KOPT-K1 (cell line): ENCODE measurements around the gene GAGE12J.
"Not testable (repeated sequence)": the region's sequence is repeated elsewhere in the genome, so short reads cannot be mapped to it uniquely, and the experiment has no call there.

Source experiments
- H3K27ac ChIP-seq: fragments of 200-600 bp; sonication (generic); 2 replicates; pipeline ENCODE4 v1.5.1; 2016; ENCODE audit warnings: antibody characterized with exemption, mild to moderate bottlenecking, low read depth, low read length; ENCODE audit not compliant: poor library complexity, severe bottlenecking
- H3K36me3 ChIP-seq: fragments of 200-600 bp; sonication (generic); 2 replicates; pipeline ENCODE4 v1.5.1; 2017; ENCODE audit warnings: antibody characterized with exemption, mild to moderate bottlenecking, low read length, moderate library complexity; ENCODE audit not compliant: insufficient read depth
- H3K9me3 ChIP-seq: fragments of 200-600 bp; sonication (generic); 2 replicates; pipeline ENCODE4 v1.5.1; 2017; ENCODE audit warnings: antibody characterized with exemption, low read length, mild to moderate bottlenecking; ENCODE audit not compliant: insufficient read depth, poor library complexity, severe bottlenecking

The GAGE12J gene, protein sequence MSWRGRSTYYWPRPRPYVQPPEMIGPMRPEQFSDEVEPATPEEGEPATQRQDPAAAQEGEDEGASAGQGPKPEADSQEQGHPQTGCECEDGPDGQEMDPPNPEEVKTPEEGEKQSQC

DNA sequence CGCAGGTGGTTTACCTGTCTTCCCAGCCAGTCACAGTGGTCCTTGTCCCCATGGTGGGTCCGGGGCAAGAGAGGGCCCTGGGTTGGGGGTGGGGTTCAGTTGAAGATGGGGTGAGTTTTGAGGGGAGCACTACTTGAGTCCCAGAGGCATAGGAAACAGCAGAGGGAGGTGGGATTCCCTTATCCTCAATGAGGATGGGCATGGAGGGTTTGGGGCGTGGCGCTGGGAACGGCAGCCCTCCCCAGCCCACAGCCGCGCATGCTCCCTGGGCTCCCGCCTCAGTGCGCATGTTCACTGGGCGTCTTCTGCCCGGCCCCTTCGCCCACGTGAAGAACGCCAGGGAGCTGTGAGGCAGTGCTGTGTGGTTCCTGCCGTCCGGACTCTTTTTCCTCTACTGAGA, at the start of gene GAGE12J:
GAGE12J (plus strand) TSS at position 301 of the 400 bp plus-strand sequence. CDS start 1,157 bp downstream, outside the sequence.
- not testable (repeated sequence) for H3K9me3 ChIP-seq, H3K27ac ChIP-seq, H3K36me3 ChIP-seq

DNA sequence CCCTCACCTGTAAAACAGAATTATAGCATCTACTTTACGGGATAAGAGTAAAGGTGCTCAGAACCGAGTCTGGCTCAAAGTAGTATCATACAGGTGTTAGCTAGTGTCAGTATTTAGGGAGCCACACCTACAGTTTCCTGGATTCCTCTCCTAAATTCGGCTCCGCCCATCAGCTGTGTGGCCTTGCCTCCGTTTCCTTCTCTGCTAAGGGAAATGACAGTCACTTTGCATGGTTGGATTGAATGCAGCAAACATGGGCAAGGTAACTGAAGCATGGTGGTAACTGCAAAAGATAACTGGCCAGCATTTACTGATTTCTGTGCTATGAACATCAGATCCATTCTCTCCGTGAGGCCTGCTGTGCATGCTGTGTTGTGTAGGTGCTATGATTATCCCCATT, 49.4 kb upstream of the GAGE12J start:
- Histone ChIP-seq H3K36me3 (no peaks in the 10 kb centered on the region), H3K9me3 (no peaks in the 10 kb centered on the region), H3K27ac (no peak overlapping the region)

DNA sequence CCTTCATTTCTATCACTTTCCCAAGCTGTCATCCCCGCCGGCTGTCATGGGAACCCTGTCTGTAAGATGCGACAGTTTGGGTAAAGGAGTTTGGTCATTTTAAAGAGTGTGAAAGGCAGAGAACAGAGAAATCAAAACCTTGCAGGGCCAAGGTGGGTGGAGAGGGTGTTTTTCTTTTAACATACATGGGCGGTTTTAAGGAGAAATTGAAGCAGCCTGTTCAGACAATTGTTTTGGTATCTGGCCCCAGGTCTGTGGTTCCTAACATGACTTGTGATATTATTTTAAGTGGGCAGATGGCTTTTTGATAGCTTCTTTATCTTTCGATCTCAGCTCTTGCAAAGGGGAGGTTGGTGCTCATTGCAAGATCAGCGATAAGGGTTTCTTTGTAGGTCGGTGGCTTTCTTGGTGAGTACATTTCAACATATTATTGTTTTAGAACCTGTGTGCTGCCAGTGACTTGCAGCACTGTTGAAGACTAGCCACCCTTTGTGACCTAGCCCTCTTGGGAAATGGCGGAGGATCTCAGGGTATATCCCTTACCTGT, 48.6 kb upstream of the GAGE12J start:
- Histone ChIP-seq H3K27ac (no peak overlapping the region), H3K36me3 (no peaks in the 10 kb centered on the region), H3K9me3 (no peaks in the 10 kb centered on the region)

DNA sequence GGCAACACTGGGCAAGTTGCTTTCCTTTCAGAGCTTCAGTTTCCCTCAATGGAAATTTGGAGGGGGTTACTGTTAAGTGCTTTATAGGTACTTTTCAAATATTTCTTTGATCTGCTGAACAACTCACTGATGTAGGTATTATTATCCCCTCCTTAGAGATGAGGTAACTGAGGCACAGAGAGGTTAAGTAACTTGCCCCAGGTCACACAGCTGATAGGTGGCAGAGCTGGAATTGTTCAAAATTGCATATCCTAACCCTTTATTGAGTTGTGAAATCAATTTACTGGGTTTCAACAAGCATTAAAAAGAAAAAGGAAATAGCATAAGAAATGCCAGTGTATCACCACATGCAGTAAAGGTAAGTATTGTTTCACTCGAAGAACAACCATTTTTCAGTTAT, 45.6 kb upstream of the GAGE12J start:
- Histone ChIP-seq H3K36me3 (no peaks in the 10 kb centered on the region), H3K27ac (no peak overlapping the region), H3K9me3 (no peaks in the 10 kb centered on the region)

DNA sequence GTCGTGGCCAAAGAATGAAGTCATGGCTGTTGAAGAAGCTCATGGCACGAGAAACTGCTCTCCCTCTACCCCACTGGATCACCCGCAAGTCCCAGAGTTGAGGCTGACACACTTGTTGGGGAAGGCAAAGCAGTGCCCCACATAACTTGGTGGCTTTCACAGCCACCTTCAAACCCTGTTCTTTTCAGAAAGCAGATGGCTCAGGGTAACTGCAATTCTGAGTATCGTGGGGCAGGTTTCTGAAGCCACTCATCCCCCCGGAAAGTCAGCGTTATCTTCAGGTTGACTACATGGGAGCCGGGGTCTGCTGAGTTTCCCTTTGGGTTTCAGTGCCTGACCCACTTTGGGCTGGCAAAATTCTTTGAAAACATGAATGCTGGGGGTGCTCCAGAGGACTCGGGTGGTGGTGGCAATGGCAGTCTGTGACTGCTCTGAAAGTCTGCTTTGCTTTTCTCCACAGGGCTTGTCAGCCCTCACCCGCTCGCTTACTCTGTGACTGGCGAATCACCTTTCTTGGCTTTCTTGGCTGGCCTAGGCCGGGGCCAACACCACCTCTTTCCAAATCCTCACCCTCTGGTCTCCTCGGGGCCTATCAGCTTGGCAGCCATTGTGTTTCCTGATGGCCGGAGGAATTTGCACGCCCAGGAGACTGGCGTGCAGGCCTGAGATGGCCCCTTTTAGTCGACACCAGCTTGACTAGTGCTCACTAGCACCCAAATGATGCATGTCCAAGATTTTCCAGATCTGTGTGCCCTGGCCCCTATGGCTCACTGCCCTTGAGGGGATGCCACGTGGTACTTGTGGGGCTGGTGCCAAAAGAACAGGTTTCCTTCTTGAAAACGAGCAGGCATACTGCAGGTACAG, 44.9 kb upstream of the GAGE12J start:
- Histone ChIP-seq H3K27ac (no peak overlapping the region), H3K9me3 (no peaks in the 10 kb centered on the region), H3K36me3 (no peaks in the 10 kb centered on the region)

DNA sequence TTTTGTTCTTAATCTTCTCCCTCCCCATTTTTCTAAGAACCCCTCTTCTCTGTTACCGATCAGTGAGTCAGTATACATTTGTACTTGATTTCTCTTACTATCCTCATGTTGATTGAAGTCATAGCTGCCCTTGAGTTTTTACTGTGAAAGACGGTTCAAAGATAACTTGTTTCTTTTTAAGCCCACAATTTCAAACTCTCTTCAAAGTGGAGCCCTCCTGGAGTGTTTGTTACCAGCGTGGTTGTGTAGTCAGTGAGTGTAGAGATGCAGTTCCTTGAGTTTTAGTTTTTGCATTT, 44.4 kb upstream of the GAGE12J start:
- Histone ChIP-seq H3K36me3 (no peaks in the 10 kb centered on the region), H3K27ac (no peak overlapping the region), H3K9me3 (no peaks in the 10 kb centered on the region)

DNA sequence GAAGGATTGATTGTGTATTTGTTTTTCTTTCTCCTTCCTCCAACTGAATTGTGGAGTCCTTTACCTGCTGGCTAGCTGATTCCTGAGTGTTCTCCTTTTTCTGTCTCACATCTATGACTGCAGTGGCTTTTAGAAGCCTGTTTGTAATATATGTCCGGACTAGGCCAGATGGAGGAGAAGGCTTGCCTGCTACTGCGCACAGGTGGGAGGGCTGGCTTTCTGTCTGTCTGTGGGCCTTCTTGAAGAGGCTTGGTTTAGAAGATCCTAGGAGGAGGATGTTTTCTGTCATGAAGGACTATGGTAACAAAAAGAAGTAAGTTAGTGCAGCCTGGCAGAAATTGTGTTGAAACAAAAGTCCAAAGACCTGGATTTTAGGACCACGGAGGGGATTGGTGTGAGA, 43.8 kb upstream of the GAGE12J start:
- Histone ChIP-seq H3K27ac (no peak overlapping the region), H3K9me3 (no peaks in the 10 kb centered on the region), H3K36me3 (no peaks in the 10 kb centered on the region)

DNA sequence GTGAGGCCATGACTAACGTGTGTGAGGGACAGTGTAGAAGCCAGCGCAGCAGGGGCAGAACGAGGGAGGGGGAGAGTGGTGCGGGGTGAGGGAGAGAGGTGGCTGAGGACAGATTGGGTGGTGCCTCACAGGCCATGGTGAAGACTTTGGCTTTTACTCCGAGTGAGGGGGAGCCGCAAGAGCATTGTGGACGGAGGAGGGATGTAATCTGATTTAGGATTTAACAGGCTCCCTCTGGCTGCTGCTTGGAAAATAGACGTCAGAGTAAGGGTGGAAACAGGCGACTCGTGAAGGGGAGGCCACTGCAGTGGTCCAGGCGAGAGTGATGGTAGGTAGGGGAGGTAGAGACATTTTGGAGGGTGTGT, 39.2 kb upstream of the GAGE12J start:
- Histone ChIP-seq H3K9me3 (no peaks in the 10 kb centered on the region), H3K36me3 (no peaks in the 10 kb centered on the region), H3K27ac (no peak overlapping the region)

DNA sequence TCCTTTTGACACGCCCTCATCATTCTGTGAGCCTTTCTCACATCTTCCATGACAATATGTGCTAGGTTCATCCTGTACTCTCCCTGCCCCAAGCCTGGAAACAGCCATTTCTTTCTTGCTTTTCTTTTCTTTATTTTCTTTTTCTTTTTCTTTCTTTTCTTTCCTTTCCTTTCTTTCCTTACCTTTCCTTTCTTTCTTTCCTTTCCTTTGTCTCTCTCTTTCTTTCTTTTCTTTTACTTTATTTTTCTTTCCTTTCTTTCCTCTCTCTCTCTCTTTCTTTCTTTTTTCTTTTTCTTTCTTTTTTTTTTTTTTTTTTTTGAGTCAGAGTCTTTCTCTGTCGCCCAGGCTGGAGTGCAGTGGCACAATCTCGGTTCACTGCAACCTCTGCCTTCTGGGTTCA, 37.6 kb upstream of the GAGE12J start:
- Histone ChIP-seq H3K27ac (no peak overlapping the region), H3K36me3 (no peaks in the 10 kb centered on the region), H3K9me3 (no peaks in the 10 kb centered on the region)

DNA sequence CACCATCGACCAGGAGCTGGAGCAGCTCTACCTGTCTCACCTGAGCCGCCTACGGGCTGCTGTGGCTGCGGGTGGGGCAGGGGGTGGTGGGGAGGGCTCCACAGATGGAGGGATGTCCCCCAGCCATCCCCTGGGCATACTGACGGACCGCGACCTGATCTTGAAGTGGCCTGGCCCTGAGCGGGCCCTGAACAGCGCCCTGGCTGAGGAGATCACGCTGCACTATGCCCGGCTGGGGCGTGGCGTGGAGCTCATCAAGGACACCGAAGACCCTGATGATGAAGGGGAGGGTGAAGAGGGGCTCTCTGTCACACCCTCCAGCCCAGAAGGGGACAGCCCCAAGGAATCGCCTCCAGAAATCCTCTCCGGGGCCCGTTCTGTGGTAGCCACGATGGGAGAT, 35.7 kb upstream of the GAGE12J start:
- H3K36me3 ChIP-seq = no peaks in the 10 kb centered on the region
- no peaks in the 10 kb centered on the region for H3K9me3 ChIP-seq
- no peak overlapping the region for H3K27ac ChIP-seq

DNA sequence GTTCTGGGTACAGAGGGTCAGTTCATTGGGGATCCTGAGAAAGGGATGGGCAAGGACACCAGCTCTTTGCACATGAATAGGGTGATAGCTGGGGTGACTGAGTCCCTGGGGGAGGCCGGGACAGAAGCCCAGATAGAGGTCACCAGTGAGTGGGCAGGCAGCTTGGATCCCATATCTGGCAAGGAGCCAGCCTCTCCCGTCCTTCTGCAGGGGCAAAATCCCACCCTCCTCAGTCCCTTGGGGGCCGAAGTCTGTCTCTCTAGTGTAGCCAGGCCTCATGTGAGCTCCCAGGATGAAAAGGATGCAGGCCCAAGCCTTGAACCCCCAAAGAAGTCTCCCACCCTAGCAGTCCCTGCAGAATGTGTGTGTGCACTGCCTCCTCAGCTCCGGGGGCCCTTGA, 35.3 kb upstream of the GAGE12J start:
- no peak overlapping the region for H3K27ac ChIP-seq
- H3K36me3 ChIP-seq = no peaks in the 10 kb centered on the region
- no peaks in the 10 kb centered on the region for H3K9me3 ChIP-seq

DNA sequence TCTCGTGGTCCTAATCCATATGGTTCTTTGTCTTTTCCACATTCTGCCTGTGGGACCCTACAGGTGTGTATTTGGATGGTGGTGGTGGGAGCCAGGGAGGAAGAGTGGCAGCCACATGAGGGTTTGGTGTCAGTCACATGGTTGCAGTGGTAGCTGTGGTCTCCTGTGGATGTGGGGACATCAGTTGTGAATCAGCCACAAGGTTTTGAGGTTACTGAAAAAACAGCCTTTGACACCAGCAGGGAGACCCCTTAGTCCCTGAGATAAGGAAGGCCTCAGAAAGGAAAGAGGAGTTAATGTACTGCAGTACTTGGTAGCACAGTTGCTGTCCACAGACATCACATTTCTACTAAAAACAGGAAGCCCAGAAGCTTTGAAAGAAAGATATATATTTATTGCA, 34.2 kb upstream of the GAGE12J start:
- Histone ChIP-seq H3K9me3 (no peaks in the 10 kb centered on the region), H3K27ac (no peak overlapping the region), H3K36me3 (no peaks in the 10 kb centered on the region)

DNA sequence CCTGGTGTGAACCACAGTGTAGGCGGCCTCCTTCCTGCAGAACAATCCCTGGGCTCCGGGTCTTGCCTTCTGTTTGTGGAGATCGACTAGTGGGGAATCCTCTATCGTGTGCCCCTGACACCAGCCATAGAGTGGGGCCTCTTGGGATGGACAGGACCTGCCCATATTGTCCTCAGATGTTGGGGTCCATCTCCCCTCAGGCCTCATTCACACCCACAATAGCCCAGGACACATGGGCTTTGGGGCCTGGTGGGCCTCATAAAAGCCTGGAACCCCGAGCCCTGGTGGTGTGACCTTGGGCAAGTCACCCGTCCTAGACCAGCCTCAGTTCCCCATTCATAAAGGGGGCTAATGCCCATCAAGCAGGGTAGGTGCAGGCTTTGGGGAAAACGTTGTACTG, 31.6 kb upstream of the GAGE12J start:
- Histone ChIP-seq H3K9me3 (no peaks in the 10 kb centered on the region), H3K27ac (no peak overlapping the region), H3K36me3 (no peaks in the 10 kb centered on the region)

DNA sequence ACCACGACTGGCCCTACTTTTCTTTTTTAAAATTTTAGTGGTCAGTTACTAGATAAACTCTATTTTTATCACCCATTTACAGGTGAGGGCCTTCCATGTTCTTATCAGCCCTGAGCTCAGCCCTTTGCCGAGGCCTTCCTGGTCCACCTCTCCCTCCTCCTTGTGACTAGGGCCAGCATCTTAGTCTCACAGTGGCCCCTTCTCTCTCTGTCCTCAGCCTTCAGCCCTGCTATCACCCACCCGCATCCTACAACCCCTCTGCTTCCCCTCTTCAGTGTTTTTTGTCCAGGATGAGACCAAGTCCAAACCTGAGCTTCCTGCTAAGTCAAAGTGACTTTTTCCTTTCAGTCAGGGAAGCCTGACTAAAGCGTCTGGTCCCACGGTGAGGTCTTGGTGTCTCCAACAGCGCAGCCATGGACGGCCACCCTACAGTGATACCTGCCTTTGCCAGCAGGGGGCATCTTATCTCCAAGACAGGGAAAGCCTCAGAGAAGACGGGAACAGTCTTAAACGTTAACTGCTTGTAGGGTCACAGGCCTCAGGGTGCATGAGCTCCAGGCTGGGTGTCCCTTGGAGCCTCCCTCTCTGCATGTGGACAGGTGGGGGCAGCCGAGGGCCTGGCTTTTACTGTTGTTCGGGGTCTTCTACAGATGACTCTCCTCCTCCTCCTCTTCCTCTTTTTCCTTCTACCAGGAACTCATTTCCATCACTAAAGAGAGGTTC, 30.1 kb upstream of the GAGE12J start:
- Histone ChIP-seq H3K27ac (no peak overlapping the region), H3K36me3 (no peaks in the 10 kb centered on the region), H3K9me3 (no peaks in the 10 kb centered on the region)

DNA sequence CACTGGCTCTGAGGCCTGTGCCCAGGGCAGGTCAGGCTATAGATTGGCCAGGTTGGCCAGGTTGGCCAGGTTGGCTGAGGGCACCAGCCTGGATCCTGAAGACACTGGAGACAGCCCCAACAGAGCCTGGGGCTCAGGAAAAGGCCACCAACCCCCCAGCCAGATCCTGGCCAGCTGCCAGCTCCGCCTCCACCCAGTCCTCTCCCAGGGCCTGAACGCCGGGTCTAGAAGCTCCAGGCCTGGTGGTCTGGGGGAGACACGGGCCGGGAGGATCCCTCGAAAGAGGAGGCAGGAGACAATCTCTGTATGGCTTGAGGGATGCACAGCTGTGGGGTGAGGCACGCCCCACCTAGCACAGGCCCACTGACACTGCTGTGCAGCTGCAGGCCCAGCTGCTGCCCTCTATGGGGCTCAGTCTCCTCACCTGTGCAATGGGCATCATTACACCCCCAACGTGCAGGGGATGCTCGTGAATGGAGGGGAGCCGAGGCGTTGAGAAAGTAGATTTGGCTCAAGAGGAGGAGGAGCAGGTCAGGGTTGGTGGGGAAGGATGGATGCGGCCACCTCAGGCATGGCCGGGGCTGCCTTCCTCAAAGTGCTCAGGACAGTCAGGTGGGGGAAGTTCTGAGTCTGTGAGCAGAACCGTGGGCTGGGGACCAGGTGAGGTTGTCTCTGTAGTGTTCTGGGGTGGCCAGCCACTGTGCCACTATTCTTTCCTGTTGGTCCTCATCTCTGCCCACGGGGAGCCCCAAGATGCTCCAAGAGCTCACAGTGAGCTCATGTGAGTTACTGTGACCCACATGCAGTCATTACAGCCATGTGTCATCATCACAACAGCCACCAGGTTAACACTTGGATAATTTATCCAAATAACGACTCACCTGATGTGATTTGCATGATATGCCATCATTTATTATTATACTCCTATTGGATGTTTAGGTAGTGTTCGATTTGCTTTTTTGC, 29.2 kb upstream of the GAGE12J start:
- Histone ChIP-seq H3K36me3 (no peaks in the 10 kb centered on the region), H3K9me3 (no peaks in the 10 kb centered on the region), H3K27ac (no peak overlapping the region)
